Gastroesophageal sphincter (tissue), 4 donors: ENCODE results near the gene EGFLAM. TPM values are rescaled to one million over a fixed set of nuclear protein-coding genes. Genes with fewer than 3 reads are reported as not detected.

Source experiments
- ATAC-seq: fragments of 150-250 bp; one replicate; pipeline ENCODE4 v1.9.1; 2016; ENCODE audit warnings: mild to moderate bottlenecking, moderate library complexity
- H3K27ac ChIP-seq, 4 donors: fragments of 200-600 bp; sonication (generic) in 3 of 4; 1 replicate in 3 of 4; 2 replicates in 1 of 4; pipeline ENCODE4 v1.5.1; 2016 to 2019
- H3K27me3 ChIP-seq: fragments of 200-600 bp; sonication (generic); one replicate; pipeline ENCODE4 v1.5.1; 2019
- H3K36me3 ChIP-seq, 2 donors: fragments of 200-600 bp; sonication (generic); one replicate each; pipeline ENCODE4 v1.5.1; 2019; ENCODE audit warnings: control low read depth in 1 of 2
- H3K4me1 ChIP-seq, 3 donors: fragments of 200-600 bp; sonication (generic); 1 replicate in 2 of 3; 2 replicates in 1 of 3; pipeline ENCODE4 v1.5.1; 2016 to 2019; ENCODE audit warnings: control low read depth in 2 of 3
- H3K4me3 ChIP-seq, 2 donors: fragments of 200-600 bp; sonication (generic); one replicate each; pipeline ENCODE4 v1.5.1; 2019; ENCODE audit warnings: mild to moderate bottlenecking in 1 of 2, moderate library complexity in 1 of 2
- H3K9me3 ChIP-seq, 3 donors: fragments of 200-600 bp; sonication (generic); one replicate each; pipeline ENCODE4 v1.5.1; 2017 to 2019; ENCODE audit warnings: control low read depth in 2 of 3
- EP300 ChIP-seq: sonication (generic); formaldehyde crosslinking; IDR thresholded peaks from one replicate; pipeline ENCODE4 v1.6.1; 2017; ENCODE audit warnings: antibody characterized with exemption, mild to moderate bottlenecking
- POLR2A ChIP-seq, 2 donors: fragments of 450-650 bp; IDR thresholded peaks; one replicate each; pipeline ENCODE4 v1.6.1; 2017; ENCODE audit warnings: antibody characterized with exemption in 2 of 2, mild to moderate bottlenecking in 2 of 2, moderate library complexity in 1 of 2
- POLR2AphosphoS5 ChIP-seq: sonication (generic); formaldehyde crosslinking; IDR thresholded peaks from one replicate; pipeline ENCODE4 v1.6.1; 2017; ENCODE audit warnings: antibody characterized with exemption
- WGBS, 2 donors: methylation state at CpG; one replicate each; pipeline ENCODE4 v1.1.5; 2018; ENCODE audit warnings: low coverage in 1 of 2; 5-methylcytosine and 5-hydroxymethylcytosine counted together
- total RNA-seq, 4 donors: library from RNA; depleted of rRNA; stranded (reverse); fragments of >200 nt; gene quantifications; one replicate each; pipeline ENCODE4 v1.1.0, GENCODE V29; 2016
- TF ChIP-seq, protein P1 (sequence below), 4 experiments: fragments of 200-600 bp in 2 of 4; fragments of 450-650 bp in 2 of 4; sonication (generic) in 1 of 4; IDR thresholded peaks; one replicate each; pipeline ENCODE4 v1.5.1; 2017 to 2019; ENCODE audit warnings: antibody characterized with exemption in 4 of 4, mild to moderate bottlenecking in 2 of 4, moderate library complexity in 2 of 4

Gene EGFLAM
- total RNA-seq, 4 donors from 2014 or later: 4.8 to 8.3 (median 7.7) TPM

DNA sequence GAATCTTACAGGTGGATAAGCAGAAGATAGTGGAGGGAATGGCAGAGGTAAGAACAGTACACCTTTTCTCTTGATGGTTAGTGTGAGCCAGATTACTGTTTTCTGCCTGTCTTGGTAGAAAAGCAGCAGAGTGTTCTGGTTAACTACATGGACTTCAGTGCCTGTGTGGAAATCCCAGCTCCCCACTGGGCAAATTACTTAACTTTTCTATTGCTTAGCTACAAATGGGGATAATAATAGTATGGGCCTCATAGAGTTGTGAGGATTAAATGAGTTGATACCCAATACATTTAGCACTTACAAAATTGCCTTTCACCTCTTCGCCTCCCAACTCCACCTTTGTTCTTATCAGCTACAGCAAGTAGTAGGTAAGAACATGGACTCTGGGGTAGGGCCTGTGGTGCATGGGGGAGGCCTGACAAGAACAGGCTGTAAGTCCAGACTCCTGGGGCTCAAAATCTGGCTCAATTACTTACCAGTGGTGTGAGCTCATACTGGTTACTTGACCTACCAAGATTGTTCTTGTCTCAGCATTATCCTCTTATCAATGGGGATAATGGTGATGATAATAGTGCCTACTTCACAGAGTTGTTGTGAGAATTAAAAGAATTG, 173.0 kb downstream of the EGFLAM start:
- Histone ChIP-seq H3K36me3 (no peaks in the 10 kb centered on the region), H3K27ac (no peak overlapping the region), H3K4me1 (peaks cover 3 to 25% (median 3%) of the 10 kb centered on the region in 3 donors), H3K4me3 (no peak overlapping the region), H3K9me3 (no peaks in the 10 kb centered on the region), H3K27me3 (no peaks in the 10 kb centered on the region)
- ATAC-seq: no peak
- TF ChIP-seq EP300 (no peak), POLR2AphosphoS5 (no peak), POLR2A (IDR thresholded peaks at IDR 0.05) (no peak)
- TF ChIP-seq, protein P1, sequence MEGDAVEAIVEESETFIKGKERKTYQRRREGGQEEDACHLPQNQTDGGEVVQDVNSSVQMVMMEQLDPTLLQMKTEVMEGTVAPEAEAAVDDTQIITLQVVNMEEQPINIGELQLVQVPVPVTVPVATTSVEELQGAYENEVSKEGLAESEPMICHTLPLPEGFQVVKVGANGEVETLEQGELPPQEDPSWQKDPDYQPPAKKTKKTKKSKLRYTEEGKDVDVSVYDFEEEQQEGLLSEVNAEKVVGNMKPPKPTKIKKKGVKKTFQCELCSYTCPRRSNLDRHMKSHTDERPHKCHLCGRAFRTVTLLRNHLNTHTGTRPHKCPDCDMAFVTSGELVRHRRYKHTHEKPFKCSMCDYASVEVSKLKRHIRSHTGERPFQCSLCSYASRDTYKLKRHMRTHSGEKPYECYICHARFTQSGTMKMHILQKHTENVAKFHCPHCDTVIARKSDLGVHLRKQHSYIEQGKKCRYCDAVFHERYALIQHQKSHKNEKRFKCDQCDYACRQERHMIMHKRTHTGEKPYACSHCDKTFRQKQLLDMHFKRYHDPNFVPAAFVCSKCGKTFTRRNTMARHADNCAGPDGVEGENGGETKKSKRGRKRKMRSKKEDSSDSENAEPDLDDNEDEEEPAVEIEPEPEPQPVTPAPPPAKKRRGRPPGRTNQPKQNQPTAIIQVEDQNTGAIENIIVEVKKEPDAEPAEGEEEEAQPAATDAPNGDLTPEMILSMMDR (IDR thresholded peaks at IDR 0.05): no peak
- WGBS, 2 donors: 83 to 86% methylated on average over 1 of the region's 1 CpG

DNA sequence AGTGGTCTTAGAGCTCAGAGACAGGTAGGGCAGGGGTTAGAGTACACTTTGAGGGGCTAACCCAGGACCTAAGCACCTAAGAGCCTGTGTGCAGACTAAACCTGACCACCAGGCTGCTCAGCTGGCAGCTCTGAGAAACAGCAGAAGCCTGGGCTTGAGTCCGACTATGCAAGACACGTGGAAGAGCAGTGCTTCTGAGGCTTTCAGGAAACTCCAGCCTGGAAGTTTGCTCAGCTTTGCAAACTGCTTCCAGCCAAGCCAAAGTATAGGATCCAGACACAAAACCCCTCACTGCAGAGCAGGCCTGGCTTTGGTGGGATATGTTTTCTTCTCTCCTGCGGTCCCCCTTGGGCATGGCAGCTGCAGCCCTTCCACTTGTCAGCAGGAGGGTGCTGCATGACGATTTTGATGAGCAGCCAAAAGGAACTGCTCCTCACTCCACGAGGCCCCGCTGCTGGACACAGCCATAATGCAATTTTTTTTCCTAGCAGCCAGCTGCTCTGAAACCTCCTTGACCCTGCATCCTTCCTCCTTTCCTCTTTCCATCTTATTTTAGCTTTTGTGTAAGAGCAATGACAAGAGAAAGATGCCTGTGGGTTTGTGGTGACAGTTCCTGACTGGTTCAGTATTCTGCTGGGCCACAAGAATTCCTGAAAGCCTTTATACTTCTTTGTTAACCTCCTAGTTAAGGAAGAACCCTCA, 175.0 kb downstream of the EGFLAM start:
- H3K4me1 ChIP-seq: peaks cover 3 to 25% (median 3%) of the 10 kb centered on the region in 3 donors
- no peak overlapping the region for H3K4me3 ChIP-seq
- H3K36me3 ChIP-seq: no peaks in the 10 kb centered on the region
- no peaks in the 10 kb centered on the region for H3K27me3 ChIP-seq
- peak; percentile 53 for ATAC-seq
- H3K27ac ChIP-seq: peak overlapping the region in 3 of 4 donors; percentile 21 to 71 (median 41)
- TF ChIP-seq POLR2AphosphoS5: no peak
- TF ChIP-seq, protein P1 (IDR thresholded peaks at IDR 0.05): peak in 3 of 4 experiments; percentile 4 to 38 (median 26)
- TF ChIP-seq EP300: no peak
- WGBS, 2 donors: 0 to 5% methylated on average over 2 to 4 of the region's 6 CpGs
- H3K9me3 ChIP-seq: no peaks in the 10 kb centered on the region

DNA sequence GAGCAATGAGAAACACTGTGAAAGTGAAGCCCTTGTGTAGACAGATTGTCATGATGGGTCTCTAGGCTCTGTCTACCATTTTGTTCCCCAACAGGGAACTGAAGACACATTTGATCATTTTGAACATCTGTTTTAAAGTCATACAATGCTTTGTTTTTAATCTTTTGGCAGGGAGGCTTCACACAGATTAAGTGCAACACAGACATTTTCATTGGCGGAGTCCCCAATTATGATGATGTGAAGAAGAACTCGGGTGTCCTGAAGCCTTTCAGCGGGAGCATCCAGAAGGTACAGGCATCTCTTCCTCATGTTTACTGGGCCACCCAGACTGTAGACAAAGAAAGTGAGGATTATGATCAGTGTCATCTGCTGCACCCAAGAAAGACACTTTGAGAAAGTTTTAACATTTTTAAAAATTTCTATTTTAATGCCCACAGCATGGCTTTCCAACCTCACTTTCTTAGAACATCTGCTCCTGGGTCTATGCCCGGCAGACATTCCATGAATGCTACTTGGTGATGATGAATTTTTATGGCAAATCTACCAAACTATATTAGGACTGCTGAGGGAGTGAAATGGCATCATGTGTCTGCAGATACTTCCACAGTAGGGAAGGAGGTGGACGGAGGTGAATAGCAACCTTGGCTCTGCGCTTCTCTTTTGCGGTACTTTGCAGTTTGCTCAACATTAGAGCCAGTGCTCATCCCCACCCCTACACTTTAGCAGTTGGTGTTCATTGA, 176.8 kb downstream of the EGFLAM start:
- no peaks in the 10 kb centered on the region for H3K27me3 ChIP-seq
- H3K4me1 ChIP-seq: peaks cover 3 to 25% (median 3%) of the 10 kb centered on the region in 3 donors
- peak; percentile 61 for ATAC-seq
- peak overlapping the region in 2 of 4 donors; percentile 41 to 56 for H3K27ac ChIP-seq
- H3K4me3 ChIP-seq: no peak overlapping the region
- H3K36me3 ChIP-seq: no peaks in the 10 kb centered on the region
- no peaks in the 10 kb centered on the region for H3K9me3 ChIP-seq
- WGBS, 2 donors: 46 to 72% methylated on average over 4 to 7 of the region's 7 CpGs
- TF ChIP-seq POLR2AphosphoS5 (peak; percentile 45), EP300 (no peak)

DNA sequence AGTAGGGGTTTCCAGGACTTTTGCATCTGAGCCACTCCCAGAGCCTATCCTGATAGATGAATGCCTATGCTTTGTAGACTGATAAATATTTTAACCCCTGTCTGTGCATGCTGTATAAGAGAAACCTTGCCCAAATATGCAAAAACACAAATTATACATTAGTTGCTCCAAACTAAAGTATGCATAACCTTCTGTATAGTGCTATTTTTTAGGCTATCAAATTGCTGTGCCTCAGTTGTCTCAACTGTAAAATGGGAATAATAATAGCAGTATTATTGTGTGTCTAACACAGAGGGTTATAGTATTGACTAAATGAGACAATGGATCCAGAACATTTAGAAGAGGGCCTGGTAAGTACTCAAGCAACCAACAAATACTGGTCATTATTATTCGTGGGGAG, 180.4 kb downstream of the EGFLAM start:
- Histone ChIP-seq H3K36me3 (no peaks in the 10 kb centered on the region), H3K27ac (no peak overlapping the region), H3K4me3 (no peak overlapping the region), H3K9me3 (no peaks in the 10 kb centered on the region), H3K4me1 (peaks cover 0 to 13% (median 0%) of the 10 kb centered on the region in 3 donors), H3K27me3 (no peaks in the 10 kb centered on the region)
- TF ChIP-seq POLR2AphosphoS5 (no peak), POLR2A (IDR thresholded peaks at IDR 0.05) (no peak), EP300 (no peak)
- TF ChIP-seq, protein P1 (IDR thresholded peaks at IDR 0.05): no peak
- no peak for ATAC-seq
- WGBS, 2 donors: 86 to 100% methylated on average over 1 of the region's 1 CpG

DNA sequence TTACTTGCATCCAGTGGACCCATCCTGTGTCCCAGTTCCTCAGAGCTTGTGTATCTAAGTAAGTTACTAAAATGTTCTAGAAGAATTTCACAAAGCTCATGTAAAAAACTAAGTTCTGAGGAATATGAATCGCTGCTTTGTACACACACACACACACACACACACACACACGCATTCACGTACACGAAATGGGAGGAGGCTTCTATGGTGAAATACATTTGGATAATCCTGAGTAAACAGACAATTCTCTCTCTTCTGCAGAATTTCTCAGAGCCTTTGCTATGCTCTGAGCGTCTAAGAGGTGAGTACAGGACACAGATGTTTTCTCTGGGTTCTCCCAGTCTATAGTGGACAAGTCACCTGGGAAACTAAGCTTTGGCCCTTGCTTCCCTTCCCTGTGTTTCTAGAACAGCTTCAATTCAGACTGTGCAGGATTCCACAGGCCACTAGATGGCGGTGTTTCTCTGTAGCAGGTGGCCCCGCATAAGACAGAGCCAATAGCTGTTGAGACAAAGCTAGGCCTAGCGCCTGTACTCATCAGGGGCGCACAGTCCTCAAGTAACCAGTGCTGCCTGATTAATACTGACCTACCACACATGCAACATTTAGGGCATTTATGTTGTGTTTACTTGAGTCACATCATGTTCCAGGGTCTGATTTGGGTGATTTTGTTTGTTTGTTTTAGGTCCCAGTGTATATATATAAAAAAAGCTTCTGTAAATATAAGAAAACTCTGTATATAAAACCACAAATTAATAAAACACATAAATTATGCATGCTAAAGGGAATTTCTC, 183.3 kb downstream of the EGFLAM start:
- WGBS, 2 donors: 13 to 25% methylated on average over 8 of the region's 9 CpGs
- Histone ChIP-seq H3K4me3 (no peak overlapping the region), H3K4me1 (peaks cover 0 to 14% (median 2%) of the 10 kb centered on the region in 3 donors), H3K9me3 (no peaks in the 10 kb centered on the region), H3K27ac (no peak overlapping the region), H3K36me3 (no peaks in the 10 kb centered on the region), H3K27me3 (no peaks in the 10 kb centered on the region)
- ATAC-seq: peak; percentile 84
- no peak for TF ChIP-seq EP300
- TF ChIP-seq, protein P1 (IDR thresholded peaks at IDR 0.05): peak; percentile 85 to 97 (median 94)
- no peak for TF ChIP-seq POLR2A (IDR thresholded peaks at IDR 0.05)
- peak; percentile 41 for TF ChIP-seq POLR2AphosphoS5
